ENCODE data around the gene ZNF562. TPM values are rescaled to one million over a fixed set of nuclear protein-coding genes. Genes with fewer than 3 reads are reported as not detected.
"Not testable (repeated sequence)": the region's sequence is repeated elsewhere in the genome, so short reads cannot be mapped to it uniquely, and the experiment has no call there.

ZNF562 gene
- 19.3 and 40.5 TPM in 2 replicates for total RNA-seq

DNA sequence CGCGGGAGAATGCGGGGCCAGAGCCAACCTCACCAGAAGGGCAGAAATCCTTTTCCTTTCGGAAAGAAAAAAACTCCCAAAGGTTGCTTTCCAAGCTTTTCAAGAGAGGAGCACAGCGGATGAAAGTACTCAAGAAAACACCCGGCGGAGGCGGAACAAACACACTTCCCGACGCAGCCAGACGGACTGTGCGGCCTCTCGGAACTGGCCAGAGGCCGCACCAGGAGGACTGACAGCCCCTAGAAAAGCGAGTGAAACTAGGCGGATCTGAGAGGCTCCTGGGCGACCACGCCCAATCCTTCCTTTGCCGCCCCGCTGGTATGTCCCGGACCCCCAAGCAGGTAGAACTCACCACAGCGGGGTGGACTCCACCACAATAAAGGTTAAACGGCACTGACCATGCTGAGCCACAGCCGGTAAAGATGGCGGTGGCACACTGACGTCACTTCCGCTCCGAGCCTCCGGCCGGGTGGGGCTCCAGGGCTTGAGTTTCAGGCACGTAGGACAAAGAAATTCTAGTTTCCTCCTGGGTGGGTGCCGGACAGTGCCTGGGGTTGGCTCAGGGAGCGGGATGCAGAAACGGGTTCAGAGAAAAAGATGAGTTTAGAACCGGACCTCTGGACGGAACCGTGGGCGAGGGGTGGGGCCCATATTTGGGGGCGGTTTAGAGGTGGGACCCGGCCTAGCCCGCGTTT lies at the start of gene ZNF562:
TSS of gene ZNF562 (minus strand) at position 438 of the 695 bp plus-strand sequence. CDS start 14,356 bp downstream, outside the sequence.
- peak; percentile 66 for DNase-seq (ENCODE audit: low read depth, low spot score)

GRCh38 chr19:9724157-9724556 lies 49.3 kb upstream of the ZNF562 start:
- DNase-seq (ENCODE audit: low read depth, low spot score) = no peak

DNA sequence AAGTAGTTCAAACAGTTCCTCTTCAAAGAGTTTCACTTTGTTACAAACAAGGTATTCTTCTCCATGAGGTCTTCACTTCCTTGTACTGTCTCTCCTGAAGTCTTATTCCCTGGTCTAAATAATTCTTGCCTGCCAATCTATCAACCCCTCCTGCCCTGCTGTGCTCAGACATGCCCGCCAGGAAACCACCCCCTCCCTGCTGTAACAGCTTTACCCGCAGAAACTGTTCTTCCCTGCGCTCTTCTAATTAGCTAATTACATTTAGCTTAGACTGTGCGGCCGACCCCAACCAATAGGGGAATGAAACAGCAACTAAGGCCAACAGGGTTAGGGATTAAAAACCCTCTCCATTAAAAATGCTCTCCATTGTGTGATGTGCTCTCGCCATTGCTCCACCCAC lies 47.0 kb upstream of the ZNF562 start:
- no peak for DNase-seq (ENCODE audit: low read depth, low spot score)

- DNase-seq (ENCODE audit: low read depth, low spot score) = no peak
Measured at GRCh38 chr19:9720541-9720940, 45.6 kb upstream of the ZNF562 start.

DNA sequence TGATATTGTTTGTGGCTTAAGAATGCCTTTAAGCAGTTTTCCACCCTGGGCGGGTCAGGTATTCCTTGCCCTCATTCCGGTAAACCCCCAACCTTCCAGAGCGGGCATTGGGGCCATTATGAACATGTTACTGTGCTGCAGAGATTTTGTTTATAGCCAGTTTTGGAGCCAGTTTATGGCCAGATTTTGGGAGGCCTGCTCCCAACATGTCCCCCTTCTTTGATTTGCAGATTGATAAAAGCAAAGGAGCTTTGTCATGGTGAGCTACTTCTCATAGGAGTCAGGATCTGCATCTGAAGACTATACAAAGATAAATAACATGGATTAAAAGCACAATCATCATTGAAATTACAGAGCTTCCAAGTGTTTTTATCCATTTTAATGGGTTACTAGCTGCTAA lies 36.9 kb upstream of the ZNF562 start:
- DNase-seq (ENCODE audit: low read depth, low spot score) = no peak

GRCh38 chr19:9709305-9709704 lies 34.4 kb upstream of the ZNF562 start:
- no peak for DNase-seq (ENCODE audit: low read depth, low spot score)

GRCh38 chr19:9705836-9706235 lies 30.9 kb upstream of the ZNF562 start:
- DNase-seq (ENCODE audit: low read depth, low spot score) = no peak

- DNase-seq (ENCODE audit: low read depth, low spot score) = no peak
Measured at GRCh38 chr19:9702186-9702585, 27.3 kb upstream of the ZNF562 start.

GRCh38 chr19:9700229-9700981 lies 25.5 kb upstream of the ZNF562 start:
- DNase-seq (ENCODE audit: low read depth, low spot score) = no peak

DNA sequence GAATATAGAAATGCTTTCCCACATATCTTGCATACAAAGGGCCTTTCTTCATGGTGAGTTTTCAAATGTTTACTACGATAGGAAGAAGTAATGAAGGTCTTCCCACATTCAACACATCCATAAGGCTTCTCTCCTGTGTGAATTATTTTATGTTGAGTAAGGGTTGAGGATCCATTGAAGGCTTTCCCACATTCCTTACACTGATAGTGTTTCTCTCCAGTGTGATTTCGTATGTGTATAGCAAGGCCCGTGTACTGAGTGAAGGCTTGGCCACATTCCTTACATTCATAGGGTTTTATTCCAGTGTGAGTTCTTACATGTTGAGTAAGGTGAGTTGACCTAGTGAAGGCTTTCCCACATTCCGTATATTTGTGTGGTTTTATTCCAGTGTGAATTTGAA lies 15.4 kb upstream of the ZNF562 start:
- DNase-seq (ENCODE audit: low read depth, low spot score) = not testable (repeated sequence)

DNA sequence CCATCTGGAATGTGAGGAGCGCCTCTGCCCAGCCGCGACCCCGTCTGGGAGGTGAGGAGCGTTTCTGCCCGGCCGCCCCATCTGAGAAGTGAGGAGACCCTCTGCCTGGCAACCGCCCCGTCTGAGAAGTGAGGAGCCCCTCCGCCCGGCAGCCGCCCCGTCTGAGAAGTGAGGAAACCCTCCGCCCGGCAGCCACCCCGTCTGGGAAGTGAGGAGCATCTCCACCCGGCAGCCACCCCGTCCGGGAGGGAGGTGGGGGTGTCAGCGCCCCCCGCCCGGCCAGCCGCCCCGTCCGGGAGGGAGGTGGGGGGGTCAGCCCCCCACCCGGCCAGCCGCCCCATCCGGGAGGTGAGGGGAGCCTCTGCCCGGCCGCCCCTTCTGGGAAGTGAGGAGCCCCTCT lies 5.1 kb upstream of the ZNF562 start:
- not testable (repeated sequence) for DNase-seq (ENCODE audit: low read depth, low spot score)

GRCh38 chr19:9675358-9675901 lies 530 bp upstream of the ZNF562 start:
- not testable (repeated sequence) for DNase-seq (ENCODE audit: low read depth, low spot score)

- no peak for DNase-seq (ENCODE audit: low read depth, low spot score)
Measured at GRCh38 chr19:9673912-9674662, 813 bp downstream of the ZNF562 start.

- DNase-seq (ENCODE audit: low read depth, low spot score) = no peak
Measured at GRCh38 chr19:9672893-9673292, 2.0 kb downstream of the ZNF562 start.

DNA sequence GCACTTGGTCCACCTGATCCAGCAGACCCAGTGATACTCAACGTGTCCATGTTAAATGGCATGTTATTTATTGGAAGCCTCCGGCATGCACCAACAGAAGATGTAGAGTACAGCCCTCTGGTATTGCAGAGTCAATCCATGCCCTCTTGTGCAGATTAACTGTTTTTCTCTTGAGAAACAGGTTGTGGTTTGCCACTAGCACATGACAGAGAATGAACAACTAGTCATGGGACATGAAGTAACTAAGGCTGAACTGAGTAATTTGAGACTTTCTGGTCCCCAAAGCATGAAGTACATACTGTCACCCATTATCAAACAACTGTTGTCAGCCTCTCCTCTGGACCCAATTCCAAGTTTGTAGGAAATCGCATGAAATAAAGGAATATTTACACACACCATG lies 3.2 kb downstream of the ZNF562 start:
- DNase-seq (ENCODE audit: low read depth, low spot score) = no peak

DNA sequence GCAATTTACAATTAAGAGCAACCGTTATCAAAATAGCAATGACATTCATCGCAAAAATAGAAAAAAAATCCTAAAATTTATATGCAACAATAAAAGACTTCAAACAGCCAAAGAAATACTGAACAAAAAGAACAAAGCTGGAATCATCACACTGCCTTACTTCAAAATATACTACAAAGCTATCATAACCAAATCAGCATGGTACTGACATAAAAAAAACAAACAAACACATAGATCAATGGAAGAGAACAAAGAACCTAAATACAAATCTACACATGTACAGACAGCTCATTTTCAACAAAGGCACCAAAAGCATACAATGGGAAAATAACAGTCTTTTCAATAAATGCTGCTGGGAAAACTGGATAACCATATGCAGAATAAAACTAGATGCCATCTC lies 6.4 kb downstream of the ZNF562 start:
- DNase-seq (ENCODE audit: low read depth, low spot score) = no peak

DNA sequence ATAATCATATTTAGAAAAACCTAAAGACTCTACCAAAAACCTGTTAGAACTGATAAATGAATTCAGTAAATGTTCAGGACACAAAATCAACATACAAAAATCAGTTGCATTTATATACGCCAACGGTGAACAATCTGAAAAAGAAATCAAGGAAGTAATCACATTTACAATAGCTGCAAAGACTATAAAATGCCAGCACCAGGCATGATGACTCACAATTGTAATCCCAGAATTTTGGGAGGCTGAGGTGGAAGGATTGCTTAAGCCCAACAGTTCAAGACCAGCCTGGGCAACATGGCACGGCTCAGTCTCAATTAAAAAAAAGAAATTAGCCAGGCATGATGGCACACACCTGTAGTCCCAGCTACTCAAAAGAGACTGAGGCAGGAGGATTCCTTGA lies 7.0 kb downstream of the ZNF562 start:
- no peak for DNase-seq (ENCODE audit: low read depth, low spot score)

DNA sequence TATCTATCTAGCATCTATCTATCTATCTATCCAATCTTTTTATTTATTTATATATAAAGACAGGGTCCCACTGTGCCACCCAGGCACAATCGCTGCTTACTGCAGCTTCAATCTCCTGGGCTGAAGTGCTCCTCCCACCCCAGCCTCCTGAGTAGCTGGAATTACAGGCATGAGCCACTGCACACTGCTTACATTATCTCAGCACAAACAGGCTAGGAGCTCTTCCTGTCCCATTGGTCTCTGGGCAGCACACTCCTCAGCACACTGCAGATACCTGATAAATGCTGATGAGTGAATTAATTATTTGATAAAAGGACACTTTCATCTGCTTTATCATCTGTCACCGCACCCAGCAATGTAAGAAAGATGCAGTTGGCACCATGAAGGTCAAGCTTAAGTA lies 16.1 kb downstream of the ZNF562 start:
- no peak for DNase-seq (ENCODE audit: low read depth, low spot score)

DNA sequence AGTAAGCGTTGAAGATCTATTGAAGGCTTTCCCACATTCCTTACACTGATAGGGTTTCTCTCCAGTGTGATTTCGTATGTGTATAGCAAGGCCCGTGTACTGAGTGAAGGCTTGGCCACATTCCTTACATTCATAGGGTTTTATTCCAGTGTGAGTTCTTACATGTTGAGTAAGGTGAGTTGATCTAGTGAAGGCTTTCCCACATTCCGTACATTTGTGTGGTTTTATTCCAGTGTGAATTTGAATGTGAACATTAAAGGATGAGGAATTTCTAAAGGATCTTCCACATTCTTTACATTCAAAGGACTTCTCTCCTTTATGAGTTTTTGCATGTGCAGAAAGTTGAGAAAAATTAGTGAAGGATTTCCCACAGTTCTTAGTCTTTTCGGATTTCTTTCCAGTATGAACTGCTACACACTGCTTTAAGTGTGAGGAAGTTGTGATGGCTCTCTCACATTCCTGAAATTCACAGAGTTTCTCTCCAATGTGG lies 21.8 kb downstream of the ZNF562 start:
- DNase-seq (ENCODE audit: low read depth, low spot score) = not testable (repeated sequence)

DNA sequence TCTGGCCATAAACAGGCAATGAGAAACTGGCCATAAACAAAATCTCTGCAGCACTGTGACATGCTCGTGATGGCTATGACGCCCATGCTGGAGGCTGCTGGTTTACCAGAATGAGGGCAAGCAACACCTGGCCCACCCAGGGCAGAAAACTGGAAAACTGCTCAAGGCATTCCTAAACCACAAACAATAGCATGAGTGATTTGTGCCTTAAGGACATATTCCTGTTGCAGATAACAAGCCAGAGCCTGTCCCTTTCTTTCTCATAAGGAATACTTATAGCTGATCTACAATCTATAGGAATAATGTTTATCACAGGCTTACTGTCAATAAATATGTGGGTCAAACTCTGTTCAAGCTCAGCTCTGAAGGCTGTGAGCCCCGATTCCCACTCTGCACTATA lies 23.4 kb downstream of the ZNF562 start:
- DNase-seq (ENCODE audit: low read depth, low spot score) = not testable (repeated sequence)

DNA sequence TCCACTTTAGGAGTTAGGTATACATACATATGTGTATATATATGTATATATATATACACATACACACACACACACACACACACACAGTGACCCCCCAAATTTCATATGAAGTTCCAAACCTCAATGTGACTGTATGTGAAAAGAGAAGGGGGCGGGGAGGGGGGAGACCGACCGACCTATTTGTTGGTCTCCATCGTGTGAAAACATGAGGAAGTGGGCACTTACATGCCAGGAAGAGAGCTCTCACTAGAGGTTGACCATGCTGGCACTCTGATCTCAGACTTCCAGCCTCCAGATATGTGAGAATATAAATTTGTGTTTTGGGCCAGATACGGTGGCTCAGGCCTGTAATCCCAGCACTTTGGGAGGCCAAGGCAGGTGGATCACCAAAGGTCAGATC lies 24.6 kb downstream of the ZNF562 start:
- no peak for DNase-seq (ENCODE audit: low read depth, low spot score)

- no peak for DNase-seq (ENCODE audit: low read depth, low spot score)
Measured at GRCh38 chr19:9645472-9645871, 29.4 kb downstream of the ZNF562 start.

All from pulmonary artery endothelial cell (primary cell).